VCaP (cell line): ENCODE measurements around the gene NPB.
A peak's percentile ranks its signal among the peaks of the same experiment; 100 is the strongest.

Experiments
- H3K27ac ChIP-seq: fragments of 450-650 bp; 2 replicates; pipeline ENCODE4 v1.5.1; 2017
- CTCF ChIP-seq: fragments of 450-650 bp; conservative IDR thresholded peaks from 2 replicates; pipeline ENCODE4 v1.5.1; 2017; ENCODE audit warnings: mild to moderate bottlenecking, moderate library complexity

NPB gene

GRCh38 chr17:81907219-81908145 is 5.4 kb downstream of the NPB start:
- peak; percentile 17 for TF ChIP-seq CTCF
- H3K27ac ChIP-seq: no peak overlapping the region

- TF ChIP-seq CTCF: no peak
Observed at GRCh38 chr17:81908793-81909192, 6.8 kb downstream of the NPB start.

GRCh38 chr17:81909231-81909630 is 7.2 kb downstream of the NPB start:
- no peak for TF ChIP-seq CTCF
- H3K27ac ChIP-seq: peak overlapping the region; percentile 86

More at GRCh38 chr17:81908793-81909192, 6.8 kb downstream of the NPB start:
- peak overlapping the region; percentile 86; the same call in 1 of the 2 replicates for H3K27ac ChIP-seq

GRCh38 chr17:81909966-81910839 is 8.2 kb downstream of the NPB start:
- H3K27ac ChIP-seq: peak overlapping the region; percentile 86

GRCh38 chr17:81910840-81911276 is 8.8 kb downstream of the NPB start:
- TF ChIP-seq CTCF: no peak
- peak overlapping the region; percentile 86 for H3K27ac ChIP-seq

More at GRCh38 chr17:81909966-81910839, 8.2 kb downstream of the NPB start:
- TF ChIP-seq CTCF: no peak

- H3K27ac ChIP-seq: peak within 1 kb of the TSS; percentile 86
- TF ChIP-seq CTCF: peak; percentile 67
Observed at GRCh38 chr17:81911277-81911961, 9.4 kb downstream of the NPB start, which contains the start of gene PCYT2. Gene PCYT2 (minus strand): TSS chr17:81911399. CDS start chr17:81911355, 44 bp downstream.
